Osteocyte (in vitro differentiated cells): ENCODE data around the gene IRF5. TPM values are rescaled to one million over a fixed set of nuclear protein-coding genes. Genes with fewer than 3 reads are reported as not detected.

Source experiments
- DNase-seq: peaks from one replicate; pipeline ENCODE4 v3.0.0; 2021; ENCODE audit warnings: mixed read lengths; ENCODE audit not compliant: unreplicated experiment; ENCODE audit errors: extremely low spot score
- H3K27ac Mint-ChIP-seq: one replicate; pipeline ENCODE4 v1.8.0; 2021; ENCODE audit warnings: mild to moderate bottlenecking, mixed read lengths; ENCODE audit not compliant: unreplicated experiment
- H3K27me3 Mint-ChIP-seq: one replicate; pipeline ENCODE4 v1.8.0; 2021; ENCODE audit warnings: mixed read lengths; ENCODE audit not compliant: unreplicated experiment
- H3K36me3 Mint-ChIP-seq: one replicate; pipeline ENCODE4 v1.8.0; 2021; ENCODE audit warnings: mixed read lengths; ENCODE audit not compliant: unreplicated experiment
- H3K4me1 Mint-ChIP-seq: one replicate; pipeline ENCODE4 v1.8.0; 2021; ENCODE audit warnings: mixed read lengths; ENCODE audit not compliant: unreplicated experiment
- H3K4me3 Mint-ChIP-seq: one replicate; pipeline ENCODE4 v1.8.0; 2021; ENCODE audit warnings: mild to moderate bottlenecking, moderate library complexity, mixed read lengths; ENCODE audit not compliant: unreplicated experiment
- H3K9me3 Mint-ChIP-seq: one replicate; pipeline ENCODE4 v1.8.0; 2021; ENCODE audit warnings: mixed read lengths; ENCODE audit not compliant: unreplicated experiment
- total RNA-seq: library from RNA; stranded (reverse); gene quantifications from 2 replicates; pipeline ENCODE4 v1.2.1, GENCODE V29; 2021
- TF ChIP-seq, protein P1 (sequence below): fragments of 200-600 bp; sonication (generic); IDR thresholded peaks from 2 replicates; pipeline ENCODE4 v1.5.0; 2021; ENCODE audit warnings: antibody characterized with exemption, mild to moderate bottlenecking, moderate library complexity

Gene IRF5
- total RNA-seq, 1 donor from 2014 or later, result 0.24 TPM

DNA sequence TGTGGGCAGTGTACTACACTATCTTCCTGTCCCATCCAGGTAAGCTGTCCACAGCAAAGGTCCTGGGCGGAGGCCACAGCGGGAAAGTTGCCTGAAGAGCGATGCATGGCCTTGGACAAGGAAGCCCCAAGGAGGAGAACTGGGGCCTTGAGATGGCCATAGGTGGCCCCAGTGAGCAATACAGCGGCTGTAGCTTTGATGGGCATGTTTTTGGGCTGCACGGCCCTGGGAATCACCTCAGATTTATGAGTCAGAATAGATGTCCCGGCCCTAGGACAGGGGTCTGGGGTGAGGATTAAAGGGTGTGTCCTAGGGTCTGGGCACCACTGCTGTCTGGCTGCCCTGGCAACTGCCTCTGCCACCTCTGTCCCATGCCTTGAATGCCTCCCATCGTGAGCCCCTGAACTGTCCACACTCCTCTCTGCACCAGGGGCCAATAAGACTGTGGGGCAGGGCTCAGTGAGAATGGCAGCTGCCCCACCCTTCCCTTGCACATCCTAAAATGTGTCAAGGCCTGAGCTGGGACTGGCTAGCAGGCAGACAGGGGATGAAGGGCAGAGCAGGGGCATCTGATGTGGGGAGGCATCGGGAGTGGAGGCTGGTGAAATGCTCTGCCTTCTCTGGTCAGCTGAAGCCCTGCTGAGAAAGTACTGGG, 9.4 kb upstream of the IRF5 start:
- no peak for DNase-seq
- no peaks in the 10 kb centered on the region for H3K9me3 Mint-ChIP-seq
- TF ChIP-seq, protein P1, sequence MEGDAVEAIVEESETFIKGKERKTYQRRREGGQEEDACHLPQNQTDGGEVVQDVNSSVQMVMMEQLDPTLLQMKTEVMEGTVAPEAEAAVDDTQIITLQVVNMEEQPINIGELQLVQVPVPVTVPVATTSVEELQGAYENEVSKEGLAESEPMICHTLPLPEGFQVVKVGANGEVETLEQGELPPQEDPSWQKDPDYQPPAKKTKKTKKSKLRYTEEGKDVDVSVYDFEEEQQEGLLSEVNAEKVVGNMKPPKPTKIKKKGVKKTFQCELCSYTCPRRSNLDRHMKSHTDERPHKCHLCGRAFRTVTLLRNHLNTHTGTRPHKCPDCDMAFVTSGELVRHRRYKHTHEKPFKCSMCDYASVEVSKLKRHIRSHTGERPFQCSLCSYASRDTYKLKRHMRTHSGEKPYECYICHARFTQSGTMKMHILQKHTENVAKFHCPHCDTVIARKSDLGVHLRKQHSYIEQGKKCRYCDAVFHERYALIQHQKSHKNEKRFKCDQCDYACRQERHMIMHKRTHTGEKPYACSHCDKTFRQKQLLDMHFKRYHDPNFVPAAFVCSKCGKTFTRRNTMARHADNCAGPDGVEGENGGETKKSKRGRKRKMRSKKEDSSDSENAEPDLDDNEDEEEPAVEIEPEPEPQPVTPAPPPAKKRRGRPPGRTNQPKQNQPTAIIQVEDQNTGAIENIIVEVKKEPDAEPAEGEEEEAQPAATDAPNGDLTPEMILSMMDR, result no peak
- no peak overlapping the region for H3K4me3 Mint-ChIP-seq
- H3K27me3 Mint-ChIP-seq, result peaks cover 25% of the 10 kb centered on the region
- no peak overlapping the region for H3K27ac Mint-ChIP-seq
- H3K36me3 Mint-ChIP-seq, result no peaks in the 10 kb centered on the region
- H3K4me1 Mint-ChIP-seq, result no peaks in the 10 kb centered on the region

DNA sequence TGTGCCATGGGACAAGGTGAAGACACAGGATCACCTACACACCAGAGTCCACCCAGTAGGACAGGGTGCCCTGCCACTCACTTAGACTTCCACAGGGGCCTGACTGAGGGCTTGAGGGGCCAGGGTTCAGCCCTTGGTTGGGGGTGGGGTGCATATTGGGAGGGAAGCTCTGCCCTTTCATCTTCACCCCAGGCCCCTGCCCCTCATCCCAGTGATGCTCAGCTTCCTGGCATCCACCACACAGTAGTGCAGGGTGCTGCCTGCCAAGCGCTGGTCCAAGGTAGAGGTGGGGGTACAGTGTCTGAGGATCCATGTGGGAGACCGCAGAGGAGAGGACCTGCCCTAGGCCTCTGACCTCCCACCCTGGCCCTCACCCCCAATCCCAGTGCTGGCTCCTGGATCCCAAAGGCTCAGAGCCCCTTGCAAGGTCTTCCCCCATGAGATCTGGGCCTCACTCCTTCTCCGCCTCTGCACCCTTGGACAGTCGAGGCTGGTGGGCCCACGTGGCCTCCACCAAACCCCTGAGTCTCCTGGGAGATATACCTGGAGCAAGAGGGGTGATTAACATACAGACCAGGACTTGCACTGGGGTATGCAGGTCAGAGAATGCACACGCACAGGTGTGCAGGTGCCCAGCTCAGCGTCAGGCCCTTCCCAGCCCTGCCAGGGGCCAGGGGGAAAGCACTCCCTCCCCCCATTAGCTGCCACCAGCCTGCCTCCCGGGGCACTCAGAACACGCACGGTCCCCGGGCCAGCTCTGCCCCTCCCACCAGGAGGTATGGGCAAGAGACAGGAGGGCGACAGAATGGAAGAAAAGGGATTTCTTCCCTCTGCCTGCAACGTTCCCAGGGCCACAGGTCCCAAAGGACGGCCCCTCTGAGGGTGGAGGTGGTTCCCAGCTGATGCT, 8.6 kb upstream of the IRF5 start:
- Mint-ChIP-seq H3K27ac (no peak overlapping the region), H3K36me3 (no peaks in the 10 kb centered on the region), H3K4me1 (no peaks in the 10 kb centered on the region), H3K27me3 (peaks cover 24% of the 10 kb centered on the region), H3K9me3 (no peaks in the 10 kb centered on the region), H3K4me3 (no peak overlapping the region)
- no peak for DNase-seq
- TF ChIP-seq, protein P1, result no peak

DNA sequence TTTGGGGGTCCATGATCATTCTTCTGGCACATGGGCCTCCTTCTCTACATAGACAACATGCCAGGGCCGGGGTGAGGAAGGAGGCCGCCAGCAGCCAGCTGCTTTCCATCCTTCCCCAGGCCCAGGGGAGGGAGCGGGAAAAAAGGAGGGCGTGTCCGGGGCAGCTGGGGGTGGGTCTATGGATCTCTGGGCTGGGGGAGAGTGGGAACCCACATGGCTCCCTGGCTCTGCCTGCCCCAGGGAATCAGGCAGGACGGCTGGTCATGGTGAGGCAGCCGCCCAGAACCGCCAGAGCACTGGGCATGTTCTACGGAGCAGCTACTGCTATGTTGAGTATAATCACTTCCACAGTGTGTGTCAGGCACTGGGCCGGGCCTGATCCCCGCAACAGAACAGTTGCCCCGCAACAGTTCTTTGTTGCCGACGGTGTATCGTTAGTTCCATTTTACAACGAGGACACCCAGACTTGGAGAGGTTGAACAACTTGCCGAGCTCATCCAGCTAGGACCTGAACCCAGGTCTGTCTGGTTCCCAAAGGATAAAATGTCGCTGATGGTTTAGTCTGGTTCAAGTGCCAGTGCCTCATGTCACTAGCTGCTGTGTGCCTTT, 6.4 kb upstream of the IRF5 start:
- H3K36me3 Mint-ChIP-seq, result no peaks in the 10 kb centered on the region
- no peaks in the 10 kb centered on the region for H3K4me1 Mint-ChIP-seq
- H3K4me3 Mint-ChIP-seq, result no peak overlapping the region
- H3K9me3 Mint-ChIP-seq, result no peaks in the 10 kb centered on the region
- no peak overlapping the region for H3K27ac Mint-ChIP-seq
- TF ChIP-seq, protein P1, result no peak
- H3K27me3 Mint-ChIP-seq, result peaks cover 17% of the 10 kb centered on the region
- DNase-seq, result no peak

DNA sequence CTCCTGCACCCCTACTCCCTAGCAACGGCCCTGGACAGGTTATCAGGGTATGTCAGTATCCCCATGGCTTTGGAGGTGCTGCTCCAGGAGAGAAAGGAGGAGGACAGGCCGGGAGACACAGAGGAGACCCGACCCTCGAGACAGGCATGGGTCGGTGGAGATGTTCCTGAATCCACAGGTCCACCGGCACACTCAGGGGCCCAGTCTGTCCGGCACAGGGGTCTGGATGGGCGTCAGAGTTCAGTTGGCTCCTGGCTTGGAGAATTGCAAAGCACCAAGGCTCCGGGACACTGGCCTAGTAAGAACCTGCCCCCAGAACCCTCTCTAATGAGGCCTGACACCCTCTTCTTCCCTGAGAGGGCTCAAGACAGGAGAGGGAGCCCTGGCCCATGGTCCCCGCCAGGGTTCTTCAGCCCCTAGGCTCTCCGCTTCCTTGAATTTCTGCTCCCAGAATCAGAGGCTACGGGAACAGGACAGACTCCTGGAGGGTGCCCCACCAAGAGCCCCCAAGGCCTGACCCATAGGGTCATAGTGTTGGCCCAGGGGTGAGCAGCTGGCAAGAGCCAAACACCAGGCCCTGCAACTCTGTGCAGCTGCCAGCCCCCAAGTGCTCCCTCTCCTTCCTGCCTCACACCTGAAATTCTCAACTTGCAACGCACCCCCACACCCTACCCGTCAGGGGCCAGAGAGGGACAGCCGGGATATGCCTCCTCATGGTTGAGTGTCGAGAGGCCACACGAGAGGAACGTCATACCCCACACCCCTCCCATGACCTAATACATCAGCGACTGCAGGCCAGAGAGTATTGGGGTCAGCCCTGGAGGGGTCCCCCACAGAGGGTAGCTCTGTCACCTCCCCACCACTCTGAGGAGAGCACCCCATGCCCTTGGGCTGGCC, 5.5 kb upstream of the IRF5 start:
- no peak for DNase-seq
- TF ChIP-seq, protein P1, result no peak
- Mint-ChIP-seq H3K27ac (no peak overlapping the region), H3K4me1 (peaks cover 3% of the 10 kb centered on the region), H3K36me3 (no peaks in the 10 kb centered on the region), H3K27me3 (peaks cover 18% of the 10 kb centered on the region), H3K9me3 (no peaks in the 10 kb centered on the region), H3K4me3 (no peak overlapping the region)
